GM19043 (cell line): ENCODE data around the gene NCKAP1.
"Not testable (repeated sequence)": the region's sequence is repeated elsewhere in the genome, so short reads cannot be mapped to it uniquely, and the experiment has no call there.

Experiments used
- ATAC-seq: cut with Tn5 transposase; IDR thresholded peaks from one replicate; pipeline ENCODE4 v1.9.1; 2021; ENCODE audit warnings: low read depth; ENCODE audit not compliant: unreplicated experiment

Gene NCKAP1

DNA sequence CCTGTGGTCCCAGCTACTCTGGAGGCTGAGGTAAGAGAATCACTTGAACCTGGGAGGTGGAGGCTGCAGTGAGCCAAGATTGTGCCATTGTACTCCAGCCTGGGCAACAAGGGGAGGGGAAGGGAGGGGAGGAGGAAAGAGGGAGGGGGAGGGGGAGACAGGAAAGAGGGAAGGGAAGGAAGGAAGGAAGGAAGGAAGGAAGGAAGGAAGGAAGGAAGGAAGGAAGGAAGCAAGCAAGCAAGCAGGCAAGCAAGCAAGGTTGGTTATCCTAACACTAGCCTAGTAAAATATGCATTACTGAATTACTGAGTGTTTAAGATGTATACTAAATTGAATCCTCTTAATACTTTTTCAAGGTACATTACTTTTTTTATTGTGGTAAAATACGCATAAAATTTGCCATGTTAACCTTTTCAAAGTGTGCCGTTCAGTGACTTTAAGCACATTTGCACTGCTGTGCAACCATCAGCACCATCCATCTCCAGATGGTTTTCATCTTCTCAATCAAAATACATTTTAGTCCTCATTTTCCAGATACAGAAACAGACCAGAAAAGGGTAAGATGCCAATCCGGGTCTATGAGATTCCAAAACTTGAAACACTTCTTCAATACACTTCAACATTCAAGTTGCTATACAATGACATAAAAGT lies 28.9 kb downstream of the NCKAP1 start:
- no peak for ATAC-seq

DNA sequence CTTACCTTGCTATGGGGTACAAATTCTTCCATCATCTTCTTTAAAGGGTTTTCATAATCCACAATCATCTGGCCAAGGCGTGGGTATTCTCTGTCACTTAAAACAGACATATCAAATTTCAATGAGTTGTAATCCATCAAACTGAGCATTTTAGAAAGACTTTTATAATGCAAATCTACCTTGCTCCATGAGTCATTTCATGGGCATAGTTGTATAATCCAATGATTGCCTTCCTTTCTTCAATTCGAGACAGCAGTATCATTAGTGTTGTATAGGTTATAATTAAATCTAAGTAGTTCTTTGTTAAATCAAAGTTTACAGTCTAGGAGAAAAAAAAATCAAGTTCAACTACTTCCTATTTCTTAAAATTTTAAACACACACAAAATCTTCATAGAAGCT lies 36.3 kb downstream of the NCKAP1 start:
- no peak for ATAC-seq

DNA sequence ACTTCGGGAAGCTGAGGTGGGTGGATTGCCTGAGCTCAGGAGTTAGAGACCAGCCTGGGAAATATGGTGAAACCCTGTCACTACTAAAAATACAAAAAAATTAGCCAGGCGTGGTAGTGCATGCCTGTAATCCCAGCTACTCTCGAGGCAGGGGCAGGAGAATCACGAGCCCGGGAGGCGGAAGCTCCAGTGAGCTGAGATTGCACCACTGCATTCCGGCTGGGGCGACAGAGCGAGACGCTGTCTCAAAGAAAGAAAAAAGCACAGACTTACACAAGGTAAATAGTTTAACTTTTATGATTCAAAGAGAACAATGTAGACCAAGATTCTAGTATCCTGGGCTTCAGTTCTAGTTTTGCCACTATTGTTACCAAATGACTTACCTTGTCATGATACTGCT lies 37.4 kb downstream of the NCKAP1 start:
- ATAC-seq: no peak

DNA sequence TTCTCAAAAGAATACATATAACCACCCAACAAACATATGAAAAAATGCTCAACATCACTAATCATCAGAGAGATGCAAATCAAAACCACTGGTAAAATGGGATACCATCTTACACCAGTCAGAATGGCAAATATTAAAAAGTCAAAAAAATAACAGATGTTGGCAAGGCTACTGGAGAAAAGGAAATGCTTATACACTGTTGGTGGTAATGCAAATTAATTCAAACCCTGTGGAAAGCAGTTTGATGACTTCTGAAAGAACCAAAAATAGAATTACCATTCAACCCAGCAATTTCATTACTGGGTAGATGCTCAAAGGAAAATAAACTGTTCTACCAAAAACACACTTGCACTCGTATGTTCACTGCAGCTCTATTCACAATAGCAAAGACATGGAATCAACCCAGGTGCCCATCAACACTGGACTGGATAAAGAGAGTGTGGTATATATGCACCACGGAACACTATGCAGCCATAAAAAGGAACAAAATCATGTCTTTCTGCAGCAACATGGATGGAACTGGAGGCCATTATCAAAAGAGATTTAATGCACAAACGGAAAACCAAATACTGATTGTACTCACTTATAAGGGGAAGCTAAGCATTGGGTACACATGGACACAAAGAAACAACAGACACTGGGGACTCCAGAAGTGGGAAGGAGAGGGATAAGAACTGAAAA lies 38.8 kb downstream of the NCKAP1 start:
- no peak for ATAC-seq

DNA sequence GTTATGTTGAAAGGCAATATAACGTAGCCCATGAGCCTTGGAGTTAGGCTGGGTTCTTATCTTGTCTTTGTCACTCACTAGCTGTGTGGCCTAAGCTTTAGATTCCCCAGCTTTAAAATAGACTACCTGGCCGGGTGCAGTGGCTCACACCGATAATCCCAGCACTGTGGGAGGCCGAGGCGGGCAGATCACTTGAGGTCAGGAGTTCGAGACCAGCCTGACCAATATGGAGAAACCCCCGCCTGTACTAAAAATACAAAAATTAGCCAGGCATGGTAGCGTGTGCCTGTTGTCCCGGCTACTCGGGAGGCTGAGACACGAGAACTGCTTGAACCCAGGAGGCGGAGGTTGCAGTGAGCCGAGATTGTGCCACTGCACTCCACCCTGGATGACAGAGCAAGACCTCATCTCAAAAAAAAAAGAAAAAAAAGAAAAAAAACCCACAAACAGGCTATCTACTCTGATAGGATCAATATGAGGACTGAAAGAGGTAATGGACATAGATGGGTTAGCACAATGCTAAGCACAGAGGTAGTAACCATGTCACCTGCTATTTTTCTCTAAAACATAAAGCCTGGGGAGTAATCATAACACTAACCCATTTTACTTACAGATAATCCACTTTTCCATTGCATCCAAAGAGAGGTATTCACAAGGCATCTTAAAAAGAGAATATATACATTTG lies 43.9 kb downstream of the NCKAP1 start:
- ATAC-seq: no peak

DNA sequence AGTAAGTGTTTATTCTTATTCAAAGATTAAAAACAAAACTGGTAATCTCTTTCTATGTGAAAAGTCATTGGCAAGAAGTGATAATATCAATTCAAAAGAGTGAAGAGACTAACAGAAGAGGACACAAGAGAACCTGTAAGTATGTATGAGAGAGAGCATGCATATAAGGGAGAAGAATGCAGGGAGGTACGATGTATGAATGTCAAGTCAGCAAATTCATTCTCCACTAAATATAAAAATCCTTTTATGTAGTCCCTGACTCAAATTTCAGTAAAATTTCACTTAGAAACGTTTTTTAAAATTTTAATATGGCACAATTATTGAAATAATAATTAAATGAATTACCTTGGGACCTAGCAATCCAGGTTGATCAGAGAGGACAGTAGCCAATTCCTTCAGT lies 55.3 kb downstream of the NCKAP1 start:
- no peak for ATAC-seq

DNA sequence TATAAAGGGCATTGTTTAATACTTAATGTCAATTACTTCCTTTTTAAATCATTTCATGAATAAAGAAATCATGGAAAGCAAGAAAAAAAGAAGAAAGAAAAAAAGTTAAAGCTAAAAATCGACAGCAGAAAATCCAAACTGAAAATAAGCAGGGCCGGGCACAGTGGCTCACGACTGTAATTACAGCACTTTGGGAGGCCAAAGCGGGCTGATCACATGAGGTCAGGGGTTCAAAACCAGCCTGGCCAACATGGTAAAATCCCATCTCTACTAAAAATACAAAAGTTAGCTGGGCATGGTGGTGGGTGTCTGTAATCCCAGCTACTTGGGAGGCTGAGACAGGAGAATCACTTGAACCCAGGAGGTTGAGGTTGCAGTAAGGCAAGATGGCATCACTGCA lies 56.8 kb downstream of the NCKAP1 start:
- ATAC-seq: not testable (repeated sequence)

DNA sequence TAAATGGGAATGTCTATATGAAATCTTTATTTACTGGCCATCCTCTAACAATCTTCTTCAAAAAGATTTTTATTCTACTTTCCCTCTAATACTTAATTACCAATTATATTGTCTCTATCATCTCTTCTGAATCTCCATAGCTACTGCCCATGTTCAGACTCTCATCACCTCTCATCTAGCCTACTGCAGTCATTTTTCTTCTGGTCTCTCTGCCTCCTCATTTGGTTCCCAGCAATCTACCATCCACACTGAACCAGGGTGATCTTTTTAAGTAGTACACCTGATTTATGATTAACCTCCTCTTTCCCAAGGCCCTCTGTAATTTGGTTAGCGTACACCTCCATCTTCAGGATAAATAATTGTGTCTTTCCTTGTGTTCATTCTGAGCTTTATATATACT lies 57.6 kb downstream of the NCKAP1 start:
- no peak for ATAC-seq

DNA sequence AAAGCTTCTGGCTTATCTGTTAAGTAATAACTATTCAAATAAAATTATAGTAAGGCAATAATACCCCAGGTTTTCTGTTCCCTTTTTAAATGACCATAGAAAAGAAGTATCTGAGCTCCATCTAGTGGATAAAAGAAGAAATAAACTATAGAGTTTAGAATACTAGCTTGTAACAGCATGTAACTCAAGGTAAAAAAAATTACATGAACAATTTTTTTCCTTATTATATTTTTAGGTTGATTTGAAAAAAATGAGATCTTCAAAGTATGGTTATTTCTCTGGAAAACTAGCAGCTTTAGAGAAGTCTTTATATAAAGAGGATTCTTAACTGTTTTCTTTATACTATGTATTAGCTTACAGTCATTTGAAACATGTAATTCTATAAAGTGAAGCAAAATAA lies 58.1 kb downstream of the NCKAP1 start:
- ATAC-seq: peak; percentile 66

DNA sequence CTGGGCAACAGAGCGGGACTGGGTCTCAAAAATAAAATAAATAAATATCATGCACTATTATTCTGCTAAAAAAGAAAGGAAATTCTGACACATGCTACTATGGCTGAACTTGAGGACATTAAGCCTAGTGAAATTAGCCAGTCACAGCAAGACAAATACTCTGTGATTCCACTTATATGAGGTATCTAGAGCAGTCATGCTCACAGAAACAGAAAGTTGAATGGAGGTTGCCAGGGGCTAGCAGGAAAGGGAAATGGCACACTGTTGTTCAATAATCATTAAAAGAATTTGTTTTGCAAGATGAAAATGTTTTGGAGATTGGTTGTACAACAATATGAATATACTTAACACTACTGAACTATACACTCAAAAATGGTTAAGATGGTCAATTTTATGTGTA lies 60.8 kb downstream of the NCKAP1 start:
- ATAC-seq: peak; percentile 60

DNA sequence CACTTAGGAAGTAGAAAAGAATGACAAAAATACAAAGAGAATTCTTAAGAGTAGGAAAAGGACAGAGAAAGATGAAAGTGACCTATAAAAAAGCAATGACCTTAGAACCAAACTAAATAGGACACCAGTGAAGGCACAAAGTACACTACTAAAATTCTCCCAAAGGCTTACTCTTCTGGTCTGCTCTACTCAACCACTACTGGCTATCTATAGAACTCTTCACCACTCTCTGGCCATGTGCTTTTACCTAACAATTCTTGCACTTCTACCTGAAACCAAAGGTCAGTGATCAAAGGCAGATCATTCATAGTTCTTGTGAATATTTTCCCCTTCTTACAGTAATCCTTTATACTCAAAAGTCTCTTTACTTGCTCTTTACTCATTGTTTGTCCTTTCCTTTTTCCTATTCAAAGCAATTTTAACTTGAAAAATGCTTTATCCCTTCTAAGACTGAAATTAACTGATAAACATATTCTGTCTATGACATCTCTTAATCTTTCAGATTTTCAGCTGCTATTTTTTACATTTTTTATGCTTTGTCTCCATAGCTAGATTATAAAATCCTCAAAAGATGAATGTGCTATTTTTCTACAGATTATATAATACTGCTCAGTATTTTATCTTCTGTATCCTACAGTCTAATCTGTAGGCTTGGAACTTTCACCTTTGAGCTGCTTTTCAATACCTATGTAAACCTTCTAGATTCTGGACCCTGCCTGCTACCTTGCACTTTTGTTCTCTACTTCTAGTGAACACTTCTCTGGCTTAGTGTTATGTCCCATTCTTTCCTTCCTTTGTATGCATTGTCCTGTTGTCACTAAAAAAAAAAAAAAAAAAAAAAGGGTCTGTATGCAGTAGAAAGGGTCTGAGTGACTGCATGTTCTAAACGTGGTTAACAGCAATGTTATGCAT lies 64.6 kb downstream of the NCKAP1 start:
- ATAC-seq: no peak

DNA sequence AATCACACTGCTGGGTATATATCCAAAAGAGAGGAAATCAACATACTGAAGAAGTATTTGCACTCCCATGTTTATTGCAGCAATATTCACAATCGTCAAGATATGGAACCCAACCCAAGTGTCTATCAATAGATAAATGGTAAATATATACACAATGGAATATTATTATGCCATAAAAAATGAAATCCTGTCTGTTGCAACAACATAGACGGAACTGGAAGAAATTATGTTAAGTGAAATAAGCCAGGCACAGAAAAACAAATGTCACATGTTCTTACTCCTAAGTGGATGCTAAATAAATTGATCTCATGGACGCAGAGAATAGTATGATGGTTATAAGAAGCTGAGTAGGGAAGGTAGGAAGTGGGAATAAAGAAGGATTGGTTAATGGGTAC lies 65.7 kb downstream of the NCKAP1 start:
- no peak for ATAC-seq

DNA sequence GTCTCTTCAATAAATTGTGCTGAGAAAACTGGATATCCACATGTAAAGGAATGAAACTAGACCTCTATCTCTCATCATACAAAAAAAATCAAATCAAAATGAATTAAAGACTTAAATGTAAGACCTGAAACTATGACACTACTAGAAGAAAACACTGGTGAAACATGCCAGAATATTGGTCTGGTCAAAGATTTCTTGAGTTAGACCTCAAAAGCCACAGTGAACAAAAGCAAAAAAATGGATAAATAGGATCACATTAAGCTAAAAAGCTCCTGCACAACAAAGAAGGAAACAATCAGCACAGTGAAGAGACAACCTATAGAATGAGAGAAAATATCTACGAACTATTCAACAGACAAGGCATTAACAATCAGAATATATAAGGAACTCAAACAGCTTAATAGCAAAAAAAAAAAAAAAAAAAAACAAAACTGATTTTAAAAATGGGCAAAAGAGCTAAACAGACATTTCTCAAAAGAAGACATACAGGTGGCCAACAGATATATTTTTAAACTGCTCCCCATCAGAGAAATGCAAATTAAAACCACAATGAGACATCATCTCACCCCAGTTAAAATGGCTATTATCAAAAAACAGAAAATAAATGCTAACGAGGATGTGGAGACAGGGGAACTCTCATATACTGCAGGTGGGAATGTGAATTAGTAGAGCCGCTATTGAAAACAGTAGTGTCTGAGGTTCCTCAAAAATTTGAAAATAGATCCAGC lies 66.3 kb downstream of the NCKAP1 start:
- no peak for ATAC-seq

DNA sequence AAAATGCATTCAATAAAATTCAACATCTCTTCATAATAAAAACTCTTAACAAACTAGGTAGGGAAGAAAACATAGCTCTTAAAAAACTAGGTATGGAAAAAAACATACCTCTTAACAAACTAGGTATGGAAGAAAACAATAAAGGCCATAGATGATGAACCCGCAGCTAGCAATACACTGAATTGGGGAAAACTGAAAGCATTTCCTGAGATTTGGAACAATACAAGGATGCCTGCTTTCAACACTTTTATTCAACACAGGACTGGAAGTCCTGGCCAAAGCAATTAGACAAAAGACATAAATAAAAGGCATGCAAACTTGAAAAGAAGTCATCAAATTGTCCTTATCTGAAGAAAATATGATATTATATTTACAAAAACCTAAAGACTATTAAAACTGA lies 67.8 kb downstream of the NCKAP1 start:
- no peak for ATAC-seq

DNA sequence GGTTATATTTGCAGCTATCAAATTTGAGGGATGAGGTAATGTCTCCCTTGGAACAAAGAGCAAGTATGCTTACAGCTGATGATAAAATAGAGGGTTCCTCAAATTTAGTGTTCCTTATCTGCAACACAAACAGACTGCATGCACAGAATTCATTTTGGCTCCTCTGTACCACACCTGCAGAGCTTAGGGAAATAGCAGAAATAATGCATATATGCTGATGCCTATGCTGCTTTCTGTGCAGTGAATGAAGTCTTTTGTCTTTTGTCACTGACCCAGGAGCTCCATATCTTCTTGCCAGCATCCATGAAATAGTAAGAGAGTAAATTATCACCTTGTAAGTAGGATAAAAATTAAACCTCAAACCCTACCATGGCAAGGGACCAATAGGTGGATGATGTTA lies 69.8 kb downstream of the NCKAP1 start:
- no peak for ATAC-seq

DNA sequence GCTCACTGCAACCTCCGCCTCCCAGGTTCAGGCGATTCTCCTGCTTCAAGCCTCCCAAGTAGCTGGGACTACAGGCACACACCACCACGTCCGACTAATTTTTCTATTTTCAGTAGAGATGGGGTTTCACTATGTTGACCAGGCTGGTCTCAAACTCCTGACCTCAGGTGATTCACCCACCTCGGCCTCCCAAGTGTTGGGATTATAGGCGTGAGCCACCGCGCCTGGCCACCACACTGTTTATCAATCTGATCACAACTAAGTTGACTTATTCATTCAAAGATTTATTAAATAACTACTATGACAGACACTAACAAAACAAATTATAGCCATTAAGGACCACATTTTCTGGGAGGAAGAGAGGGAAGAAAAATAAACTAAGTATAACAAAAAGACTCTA lies 71.9 kb downstream of the NCKAP1 start:
- ATAC-seq: not testable (repeated sequence)

DNA sequence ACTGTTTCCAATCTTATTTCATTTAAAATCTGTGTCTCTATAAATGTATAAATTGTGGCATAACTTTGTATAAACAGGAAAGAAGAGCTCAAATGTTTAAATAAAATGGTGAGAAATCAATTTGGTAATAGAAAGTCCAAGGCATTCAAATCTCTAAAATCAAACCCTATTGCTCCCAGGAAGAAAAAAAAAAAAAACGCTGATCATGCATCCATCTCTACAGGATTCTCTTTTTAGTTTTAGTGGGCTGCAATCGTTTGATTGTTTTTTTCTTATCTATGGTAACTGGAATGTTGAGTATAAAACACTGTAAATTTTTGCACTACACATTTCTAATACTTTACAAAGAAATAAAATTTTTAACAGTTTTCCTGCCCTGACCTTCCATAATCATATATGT lies 75.6 kb downstream of the NCKAP1 start:
- no peak for ATAC-seq

DNA sequence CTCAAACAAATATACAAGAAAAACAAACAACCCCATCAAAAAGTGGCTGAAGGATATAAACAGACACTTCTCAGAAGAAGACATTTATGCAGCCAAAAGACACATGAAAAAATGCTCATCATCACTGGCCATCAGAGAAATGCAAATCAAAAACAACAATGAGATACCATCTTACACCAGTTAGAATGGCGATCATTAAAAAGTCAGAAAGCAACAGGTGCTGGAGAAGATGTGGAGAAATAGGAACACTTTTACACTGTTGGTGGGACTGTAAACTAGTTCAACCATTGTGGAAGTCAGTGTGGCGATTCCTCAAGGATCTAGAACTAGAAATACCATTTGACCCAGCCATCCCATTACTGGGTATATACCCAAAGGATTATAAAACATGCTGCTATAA lies 77.4 kb downstream of the NCKAP1 start:
- ATAC-seq: not testable (repeated sequence)

DNA sequence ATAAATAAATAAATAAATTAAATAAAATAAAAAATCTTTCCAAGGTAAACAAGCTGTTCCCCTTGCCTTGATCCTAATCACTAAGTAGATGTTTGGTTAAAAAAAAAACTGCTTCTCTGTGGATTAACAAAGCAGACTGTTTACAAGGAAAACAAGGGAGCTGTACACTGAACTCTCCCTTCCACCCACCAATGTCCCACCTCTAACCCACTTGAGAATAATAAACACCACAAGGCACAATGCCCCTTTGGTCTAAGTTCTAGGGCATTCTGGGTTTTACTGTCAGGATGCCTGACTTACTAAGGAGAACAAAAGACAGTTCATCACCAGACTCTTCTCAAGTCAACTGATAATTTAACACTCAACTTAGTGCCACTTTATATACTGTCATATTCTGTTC lies 83.5 kb downstream of the NCKAP1 start:
- ATAC-seq: no peak

DNA sequence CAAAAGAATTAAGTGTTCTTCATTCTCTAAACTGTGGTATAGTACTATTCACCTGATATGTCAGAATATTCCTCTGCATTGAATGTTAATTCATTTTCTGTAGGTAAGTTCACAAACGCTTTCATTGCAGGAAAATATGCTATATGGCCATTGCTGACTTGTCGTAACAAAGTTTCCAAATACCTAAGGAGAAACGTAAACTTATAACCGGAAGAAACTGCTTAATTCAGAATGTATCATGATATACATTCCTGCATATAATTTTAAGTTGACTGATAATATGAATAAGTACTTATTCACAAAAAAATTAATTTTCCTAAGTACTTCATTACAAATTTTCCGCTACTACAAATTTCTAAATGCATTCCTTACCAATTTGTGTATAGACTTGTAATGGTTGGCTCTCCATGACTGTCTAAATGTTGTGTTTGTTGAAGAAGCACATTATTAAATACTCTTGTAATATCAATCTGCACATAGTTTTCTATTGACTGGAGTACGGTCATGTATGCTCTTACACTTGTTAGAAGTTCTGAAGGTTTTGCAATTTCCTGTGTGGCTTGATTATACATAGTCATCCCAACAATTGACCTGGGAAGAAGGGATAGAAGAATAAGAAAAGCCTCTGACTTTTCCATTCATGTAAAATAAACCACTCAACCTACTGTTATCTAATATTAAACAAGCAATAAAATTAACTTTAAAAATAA lies 85.4 kb downstream of the NCKAP1 start:
- no peak for ATAC-seq
